ENCODE measurements around the gene ZMYM5.

DNA sequence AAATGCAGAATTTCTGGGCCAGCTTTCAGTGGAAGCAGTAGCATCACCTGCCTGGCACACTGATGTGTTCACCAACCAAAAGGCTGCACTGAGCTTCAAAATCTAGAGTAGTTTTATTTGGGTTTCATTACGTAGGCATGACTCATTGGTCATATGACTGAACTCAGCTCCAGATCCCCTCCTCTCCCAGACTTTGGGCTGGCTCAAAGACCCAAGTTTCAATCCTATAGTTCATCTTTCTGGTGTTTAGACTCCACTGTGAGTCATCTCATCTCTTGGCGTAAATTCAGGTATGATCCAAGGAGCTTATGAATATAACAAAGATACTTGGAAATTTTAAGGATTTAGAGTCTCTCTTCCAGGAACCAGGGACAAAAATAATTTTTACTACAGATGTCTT, 17.7 kb downstream of the ZMYM5 start:
- TF ChIP-seq, protein P1, sequence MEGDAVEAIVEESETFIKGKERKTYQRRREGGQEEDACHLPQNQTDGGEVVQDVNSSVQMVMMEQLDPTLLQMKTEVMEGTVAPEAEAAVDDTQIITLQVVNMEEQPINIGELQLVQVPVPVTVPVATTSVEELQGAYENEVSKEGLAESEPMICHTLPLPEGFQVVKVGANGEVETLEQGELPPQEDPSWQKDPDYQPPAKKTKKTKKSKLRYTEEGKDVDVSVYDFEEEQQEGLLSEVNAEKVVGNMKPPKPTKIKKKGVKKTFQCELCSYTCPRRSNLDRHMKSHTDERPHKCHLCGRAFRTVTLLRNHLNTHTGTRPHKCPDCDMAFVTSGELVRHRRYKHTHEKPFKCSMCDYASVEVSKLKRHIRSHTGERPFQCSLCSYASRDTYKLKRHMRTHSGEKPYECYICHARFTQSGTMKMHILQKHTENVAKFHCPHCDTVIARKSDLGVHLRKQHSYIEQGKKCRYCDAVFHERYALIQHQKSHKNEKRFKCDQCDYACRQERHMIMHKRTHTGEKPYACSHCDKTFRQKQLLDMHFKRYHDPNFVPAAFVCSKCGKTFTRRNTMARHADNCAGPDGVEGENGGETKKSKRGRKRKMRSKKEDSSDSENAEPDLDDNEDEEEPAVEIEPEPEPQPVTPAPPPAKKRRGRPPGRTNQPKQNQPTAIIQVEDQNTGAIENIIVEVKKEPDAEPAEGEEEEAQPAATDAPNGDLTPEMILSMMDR (IDR thresholded peaks at IDR 0.05): no peak
- no peak for TF ChIP-seq POLR2A (IDR thresholded peaks at IDR 0.05)

All from tibial nerve (tissue), 3 donors.